PC-9 (cell line): Measurements from ENCODE around the gene STAG1. TPM values are rescaled to one million over a fixed set of nuclear protein-coding genes. Genes with fewer than 3 reads are reported as not detected.

Source experiments
- BruUV-seq: library from RNA; stranded (reverse); fragments of 400-500 nt; replicated peaks from 2 replicates; lab custom pipeline; 2021; lab: Mats Ljungman, UMichigan
- CTCF ChIA-PET: fragments of 300-600 bp; sonication (Branson Sonifier 250); formaldehyde crosslinking; loops from one replicate; lab custom pipeline; 2022; ENCODE audit warnings: antibody characterized with exemption; lab: Charles Lee
- POLR2A ChIA-PET: fragments of 300-600 bp; sonication (Branson Sonifier 250); formaldehyde crosslinking; loops from one replicate; lab custom pipeline; 2022; ENCODE audit warnings: antibody characterized with exemption; ENCODE audit not compliant: unreplicated experiment; lab: Charles Lee
- DNase-seq, 2 experiments: peaks; one replicate each; pipeline versions ENCODE4 v3.0.0 to v3.0.0-alpha.2; 2015 to 2022; ENCODE audit warnings: mixed read lengths in 1 of 2
- H2AFZ ChIP-seq: fragments of 200-600 bp; sonication (generic); 2 replicates; pipeline ENCODE4 v1.8.1; 2017; ENCODE audit warnings: antibody characterized with exemption
- H3F3A ChIP-seq: fragments of 200-600 bp; sonication (generic); 2 replicates; pipeline ENCODE4 v1.8.1; 2017; ENCODE audit warnings: antibody characterized with exemption, mild to moderate bottlenecking, low read depth; ENCODE audit not compliant: insufficient read depth
- H3K27ac ChIP-seq: fragments of 200-600 bp; sonication (generic); 2 replicates; pipeline ENCODE4 v1.6.1; 2016; ENCODE audit warnings: mixed run types
- H3K27me3 ChIP-seq: fragments of 200-600 bp; sonication (generic); 2 replicates; pipeline ENCODE4 v1.6.1; 2016; ENCODE audit warnings: low read depth, mixed run types; ENCODE audit not compliant: insufficient read depth
- H3K36me3 ChIP-seq: fragments of 200-600 bp; sonication (generic); 2 replicates; pipeline ENCODE4 v1.6.1; 2016; ENCODE audit warnings: low read depth, mixed run types
- H3K4me1 ChIP-seq: fragments of 200-600 bp; sonication (generic); replicated peaks from 2 replicates; pipeline ENCODE4 v1.6.1; 2016; ENCODE audit warnings: mixed run types; ENCODE audit not compliant: insufficient read depth
- H3K4me2 ChIP-seq: fragments of 200-600 bp; sonication (generic); 2 replicates; pipeline ENCODE4 v1.6.1; 2017; ENCODE audit warnings: mixed run types
- H3K4me3 ChIP-seq: fragments of 200-600 bp; sonication (generic); 2 replicates; pipeline ENCODE4 v1.6.1; 2016; ENCODE audit warnings: mixed run types
- H3K79me2 ChIP-seq: fragments of 200-600 bp; sonication (generic); 2 replicates; pipeline ENCODE4 v1.6.1; 2017; ENCODE audit warnings: low read depth, mixed run types
- H3K9me2 ChIP-seq: fragments of 200-600 bp; sonication (generic); 2 replicates; pipeline ENCODE4 v1.8.1; 2017; ENCODE audit warnings: mild to moderate bottlenecking; ENCODE audit not compliant: insufficient read depth
- H3K9me3 ChIP-seq: fragments of 200-600 bp; sonication (generic); 2 replicates; pipeline ENCODE4 v1.8.1; 2016; ENCODE audit warnings: low read depth; ENCODE audit not compliant: insufficient read depth
- H4K20me1 ChIP-seq: fragments of 200-600 bp; sonication (generic); 2 replicates; pipeline ENCODE4 v1.8.1; 2017; ENCODE audit not compliant: insufficient read depth
- EZH2 ChIP-seq: fragments of 200-600 bp; sonication (generic); IDR thresholded peaks from 2 replicates; pipeline ENCODE4 v1.8.0; 2017; ENCODE audit warnings: antibody characterized with exemption, low read depth
- intact Hi-C: fragments of 100-400 bp; cut with micrococcal nuclease; formaldehyde crosslinking; loops from one replicate; pipeline ENCODE4 v1.10.0; 2022; ENCODE audit not compliant: unreplicated experiment
- total RNA-seq: library from RNA; stranded (reverse); gene quantifications from 2 replicates; pipeline ENCODE4 v1.2.3, GENCODE V29; 2021
- TF ChIP-seq, protein P1 (sequence below): fragments of 200-600 bp; sonication (generic); conservative IDR thresholded peaks from 2 replicates; pipeline ENCODE4 v1.6.1; 2017; ENCODE audit warnings: mixed run types, antibody characterized with exemption, mild to moderate bottlenecking, moderate library complexity

STAG1 gene
- total RNA-seq, 1 experiment from 2014 or later = 39.3 TPM

DNA sequence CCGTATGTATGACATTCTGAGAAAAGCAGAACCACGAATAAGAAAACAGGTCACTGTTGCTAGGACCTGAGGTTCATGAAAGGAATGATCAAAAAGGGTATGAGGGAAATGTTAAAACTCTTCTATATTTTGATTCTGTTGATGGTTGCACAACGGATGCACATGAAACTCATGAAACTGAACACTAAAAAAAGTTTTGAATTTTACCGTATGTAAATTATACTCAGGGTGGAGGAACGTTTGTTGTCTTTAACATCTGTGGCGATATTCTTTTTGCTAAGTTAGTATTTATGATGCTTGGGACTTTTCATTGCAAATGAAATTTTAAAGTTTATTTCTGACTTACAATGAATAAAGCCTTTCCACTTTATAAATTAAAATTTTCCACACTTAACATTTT, 55.4 kb downstream of the STAG1 start:
- intact Hi-C loops = no loop called here
- H3K4me3 ChIP-seq = no peak overlapping the region
- peaks cover 78% of the 10 kb centered on the region for H3K79me2 ChIP-seq
- POLR2A ChIA-PET = no interaction called here
- no peak overlapping the region for H3K27ac ChIP-seq
- CTCF ChIA-PET = no interaction called here
- TF ChIP-seq EZH2 = no peak
- TF ChIP-seq, protein P1, sequence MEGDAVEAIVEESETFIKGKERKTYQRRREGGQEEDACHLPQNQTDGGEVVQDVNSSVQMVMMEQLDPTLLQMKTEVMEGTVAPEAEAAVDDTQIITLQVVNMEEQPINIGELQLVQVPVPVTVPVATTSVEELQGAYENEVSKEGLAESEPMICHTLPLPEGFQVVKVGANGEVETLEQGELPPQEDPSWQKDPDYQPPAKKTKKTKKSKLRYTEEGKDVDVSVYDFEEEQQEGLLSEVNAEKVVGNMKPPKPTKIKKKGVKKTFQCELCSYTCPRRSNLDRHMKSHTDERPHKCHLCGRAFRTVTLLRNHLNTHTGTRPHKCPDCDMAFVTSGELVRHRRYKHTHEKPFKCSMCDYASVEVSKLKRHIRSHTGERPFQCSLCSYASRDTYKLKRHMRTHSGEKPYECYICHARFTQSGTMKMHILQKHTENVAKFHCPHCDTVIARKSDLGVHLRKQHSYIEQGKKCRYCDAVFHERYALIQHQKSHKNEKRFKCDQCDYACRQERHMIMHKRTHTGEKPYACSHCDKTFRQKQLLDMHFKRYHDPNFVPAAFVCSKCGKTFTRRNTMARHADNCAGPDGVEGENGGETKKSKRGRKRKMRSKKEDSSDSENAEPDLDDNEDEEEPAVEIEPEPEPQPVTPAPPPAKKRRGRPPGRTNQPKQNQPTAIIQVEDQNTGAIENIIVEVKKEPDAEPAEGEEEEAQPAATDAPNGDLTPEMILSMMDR = no peak
- no peaks in the 10 kb centered on the region; the same call in 1 of the 2 replicates for H3K9me2 ChIP-seq
- no peak overlapping the region for H2AFZ ChIP-seq
- no peaks in the 10 kb centered on the region for H3K27me3 ChIP-seq
- H3K4me2 ChIP-seq = no peak overlapping the region
- H3F3A ChIP-seq = peaks cover 5% of the 10 kb centered on the region; the same call in 1 of the 2 replicates
- H4K20me1 ChIP-seq = 0 out of 2 replicates have a peak, but pooled peaks cover 7% of the 10 kb centered on the region
- no peaks in the 10 kb centered on the region for H3K4me1 ChIP-seq
- no TSS peak for BruUV-seq
- peaks cover 11% of the 10 kb centered on the region for H3K9me3 ChIP-seq
- H3K36me3 ChIP-seq = no peaks in the 10 kb centered on the region
- DNase-seq = no peak

DNA sequence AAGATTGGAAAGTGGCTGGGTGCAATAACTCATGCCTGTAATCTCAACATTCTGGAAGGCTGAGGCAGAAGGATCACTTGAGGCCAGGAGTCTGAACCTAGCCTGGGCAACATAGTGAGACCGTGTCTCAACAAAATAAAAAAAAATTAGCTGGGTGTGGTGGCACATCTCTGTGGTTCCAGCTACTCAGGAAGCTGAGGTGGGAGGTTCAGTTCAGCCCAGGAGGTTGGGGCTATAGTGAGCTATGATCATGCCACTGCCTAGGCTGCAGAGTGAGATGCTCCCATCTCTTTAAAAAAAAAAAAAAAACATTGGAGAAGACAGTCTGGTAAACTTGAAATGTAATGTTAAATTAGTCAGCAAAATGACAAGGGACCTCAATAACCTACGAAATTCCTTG, 57.9 kb downstream of the STAG1 start:
- Histone ChIP-seq H3K79me2 (peaks cover 66% of the 10 kb centered on the region), H3K9me3 (peaks cover 11% of the 10 kb centered on the region), H3K27me3 (no peaks in the 10 kb centered on the region), H3K4me1 (no peaks in the 10 kb centered on the region), H3K4me2 (no peak overlapping the region), H3K9me2 (no peaks in the 10 kb centered on the region), H3F3A (0 out of 2 replicates have a peak, but pooled peaks cover 5% of the 10 kb centered on the region), H3K27ac (no peak overlapping the region), H3K4me3 (no peak overlapping the region), H3K36me3 (no peaks in the 10 kb centered on the region), H2AFZ (no peak overlapping the region), H4K20me1 (no peaks in the 10 kb centered on the region)
- no peak for DNase-seq
- intact Hi-C loops = no loop called here
- ChIA-PET CTCF (no interaction called here), POLR2A (no interaction called here)
- no peak for TF ChIP-seq EZH2
- TF ChIP-seq, protein P1 = no peak
- no TSS peak for BruUV-seq

DNA sequence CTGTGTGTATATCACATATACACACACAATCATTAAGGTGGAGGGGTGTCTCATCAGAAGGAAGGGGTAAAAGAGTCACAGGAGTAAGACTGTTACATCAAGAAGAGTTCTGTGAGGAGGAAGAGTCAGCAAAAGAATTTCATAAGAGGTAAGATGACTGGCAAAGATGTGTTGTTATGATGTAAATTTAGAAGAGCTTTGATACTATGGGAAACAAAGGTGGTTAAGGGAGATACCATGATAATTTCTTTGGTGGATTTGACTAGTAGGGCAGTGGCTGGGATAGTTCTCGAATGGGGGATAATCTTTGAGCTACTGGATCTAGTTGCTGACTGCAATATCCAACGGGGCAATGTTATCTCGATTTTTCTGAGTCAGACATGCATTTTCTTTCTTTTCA, 61.6 kb downstream of the STAG1 start:
- H3K79me2 ChIP-seq = peaks cover 61% of the 10 kb centered on the region
- CTCF ChIA-PET = no interaction called here

More for the DNA sequence above, 61.6 kb downstream of the STAG1 start:
- Histone ChIP-seq H3K4me2 (no peak overlapping the region), H3K27me3 (no peaks in the 10 kb centered on the region), H3K4me3 (no peak overlapping the region), H2AFZ (no peak overlapping the region), H3F3A (peaks cover 6% of the 10 kb centered on the region; the same call in 1 of the 2 replicates), H3K4me1 (no peaks in the 10 kb centered on the region), H3K27ac (no peak overlapping the region), H3K36me3 (no peaks in the 10 kb centered on the region), H3K9me2 (no peaks in the 10 kb centered on the region), H4K20me1 (no peaks in the 10 kb centered on the region; the same call in 1 of the 2 replicates), H3K9me3 (peaks cover 5% of the 10 kb centered on the region)
- no TSS peak for BruUV-seq
- TF ChIP-seq, protein P1 = no peak
- POLR2A ChIA-PET = no interaction called here
- no peak for DNase-seq
- intact Hi-C loops = no loop called here
